GM19240 (cell line): ENCODE measurements around the gene KDM6B.
"Not testable (repeated sequence)": the region's sequence is repeated elsewhere in the genome, so short reads cannot be mapped to it uniquely, and the experiment has no call there.

Experiments used
- DNase-seq: peaks from one replicate; pipeline ENCODE4 v3.0.0; 2011; ENCODE audit warnings: low spot score; ENCODE audit not compliant: insufficient read length

KDM6B gene

GRCh38 chr17:7833795-7834541 is at the start of gene KDM6B:
KDM6B (plus strand) TSS chr17:7834217; CDS start chr17:7845555, 11,338 bp downstream.
- DNase-seq: peak; percentile 86

GRCh38 chr17:7786866-7787265 is 47.2 kb upstream of the KDM6B start:
- no peak for DNase-seq

GRCh38 chr17:7789131-7789530 is 44.9 kb upstream of the KDM6B start:
- no peak for DNase-seq

- no peak for DNase-seq
Measured at GRCh38 chr17:7790150-7790549, 43.9 kb upstream of the KDM6B start.

- DNase-seq: no peak
Measured at GRCh38 chr17:7792611-7793010, 41.4 kb upstream of the KDM6B start.

GRCh38 chr17:7794075-7794663 is 39.8 kb upstream of the KDM6B start:
- DNase-seq: no peak

GRCh38 chr17:7797976-7798375 is 36.0 kb upstream of the KDM6B start:
- no peak for DNase-seq

- no peak for DNase-seq
Measured at GRCh38 chr17:7798839-7799238, 35.2 kb upstream of the KDM6B start.

GRCh38 chr17:7803981-7804380 is 30.0 kb upstream of the KDM6B start:
- no peak for DNase-seq

- no peak for DNase-seq
Measured at GRCh38 chr17:7806587-7806986, 27.4 kb upstream of the KDM6B start.

GRCh38 chr17:7807206-7807605 is 26.8 kb upstream of the KDM6B start:
- DNase-seq: no peak

- no peak for DNase-seq
Measured at GRCh38 chr17:7809086-7809790, 24.8 kb upstream of the KDM6B start.

- DNase-seq: not testable (repeated sequence)
Measured at GRCh38 chr17:7809791-7810343, 24.1 kb upstream of the KDM6B start.

GRCh38 chr17:7811251-7811650 is 22.8 kb upstream of the KDM6B start:
- no peak for DNase-seq

GRCh38 chr17:7814969-7815368 is 19.0 kb upstream of the KDM6B start:
- no peak for DNase-seq

GRCh38 chr17:7816926-7817642 is 16.9 kb upstream of the KDM6B start:
- DNase-seq: no peak

GRCh38 chr17:7817643-7817964 is 16.4 kb upstream of the KDM6B start:
- DNase-seq: no peak

GRCh38 chr17:7818026-7818425 is 16.0 kb upstream of the KDM6B start:
- no peak for DNase-seq

GRCh38 chr17:7818746-7819645 is 15.0 kb upstream of the KDM6B start:
- DNase-seq: no peak

GRCh38 chr17:7820231-7820630 is 13.8 kb upstream of the KDM6B start:
- DNase-seq: no peak

GRCh38 chr17:7822126-7822525 is 11.9 kb upstream of the KDM6B start:
- DNase-seq: no peak
